Parathyroid adenoma (tissue), 2 donors: ENCODE results near the gene C11orf54.

Experiments
- H2AFZ ChIP-seq: fragments of 300-600 bp; sonication (generic); one replicate; pipeline ENCODE4 v1.7.0; 2017; ENCODE audit warnings: antibody characterized with exemption, mild to moderate bottlenecking
- H3K27ac ChIP-seq: fragments of 300-600 bp; sonication (generic); one replicate; pipeline ENCODE4 v1.7.0; 2017
- H3K27me3 ChIP-seq: fragments of 300-600 bp; sonication (generic); one replicate; pipeline ENCODE4 v1.7.0; 2017; ENCODE audit warnings: low read length; ENCODE audit not compliant: control insufficient read depth, insufficient read depth
- H3K36me3 ChIP-seq: fragments of 300-600 bp; sonication (generic); one replicate; pipeline ENCODE4 v1.7.0; 2017; ENCODE audit warnings: low read length; ENCODE audit not compliant: control insufficient read depth, insufficient read depth
- H3K4me1 ChIP-seq: fragments of 300-600 bp; sonication (generic); one replicate; pipeline ENCODE4 v1.7.0; 2017; ENCODE audit warnings: control low read depth
- H3K4me2 ChIP-seq: fragments of 300-600 bp; sonication (generic); one replicate; pipeline ENCODE4 v1.7.0; 2017; ENCODE audit warnings: low read length
- H3K4me3 ChIP-seq: fragments of 300-600 bp; sonication (generic); one replicate; pipeline ENCODE4 v1.7.0; 2017; ENCODE audit warnings: low read depth, low read length
- H3K79me2 ChIP-seq: fragments of 300-600 bp; sonication (generic); one replicate; pipeline ENCODE4 v1.7.0; 2017; ENCODE audit warnings: control low read depth
- H3K9ac ChIP-seq: fragments of 300-600 bp; sonication (generic); one replicate; pipeline ENCODE4 v1.7.0; 2017; ENCODE audit warnings: mild to moderate bottlenecking
- H3K9me3 ChIP-seq: fragments of 300-600 bp; sonication (generic); one replicate; pipeline ENCODE4 v1.7.0; 2017; ENCODE audit warnings: low read length; ENCODE audit not compliant: control insufficient read depth
- CTCF ChIP-seq: fragments of 300-600 bp; sonication (generic); IDR thresholded peaks from one replicate; pipeline ENCODE4 v1.7.0; 2017; ENCODE audit warnings: antibody characterized with exemption, mild to moderate bottlenecking
- donor health status: primary hyperparathyroidism.

The C11orf54 gene

GRCh38 chr11:93737904-93738612, 3.4 kb upstream of the C11orf54 start:
- H3K36me3 ChIP-seq = no peaks in the 10 kb centered on the region
- H3K4me2 ChIP-seq = no peak overlapping the region
- H3K79me2 ChIP-seq = peaks cover 6% of the 10 kb centered on the region
- no peaks in the 10 kb centered on the region for H3K27me3 ChIP-seq
- no peak overlapping the region for H3K27ac ChIP-seq
- no peak overlapping the region for H3K9ac ChIP-seq
- no peak for TF ChIP-seq CTCF
- no peak overlapping the region for H2AFZ ChIP-seq
- no peaks in the 10 kb centered on the region for H3K9me3 ChIP-seq
- H3K4me1 ChIP-seq = peaks cover 8% of the 10 kb centered on the region
- no peak overlapping the region for H3K4me3 ChIP-seq

GRCh38 chr11:93738647-93739081, 2.8 kb upstream of the C11orf54 start:
- H3K27ac ChIP-seq = no peak overlapping the region
- no peaks in the 10 kb centered on the region for H3K27me3 ChIP-seq
- no peak for TF ChIP-seq CTCF
- peaks cover 6% of the 10 kb centered on the region for H3K79me2 ChIP-seq
- no peak overlapping the region for H3K4me3 ChIP-seq
- no peak overlapping the region for H3K9ac ChIP-seq
- no peak overlapping the region for H2AFZ ChIP-seq
- H3K4me2 ChIP-seq = no peak overlapping the region
- peaks cover 8% of the 10 kb centered on the region for H3K4me1 ChIP-seq
- H3K9me3 ChIP-seq = no peaks in the 10 kb centered on the region
- H3K36me3 ChIP-seq = no peaks in the 10 kb centered on the region

GRCh38 chr11:93740031-93740729, 1.3 kb upstream of the C11orf54 start:
- Histone ChIP-seq H3K36me3 (no peaks in the 10 kb centered on the region), H3K9ac (no peak overlapping the region), H3K27ac (no peak overlapping the region), H2AFZ (no peak overlapping the region), H3K4me1 (peaks cover 8% of the 10 kb centered on the region), H3K27me3 (no peaks in the 10 kb centered on the region), H3K4me2 (peak overlapping the region; percentile 73), H3K79me2 (peaks cover 6% of the 10 kb centered on the region), H3K4me3 (peak overlapping the region; percentile 87), H3K9me3 (no peaks in the 10 kb centered on the region)
- no peak for TF ChIP-seq CTCF

GRCh38 chr11:93740730-93741093, 760 bp upstream of the C11orf54 start:
- Histone ChIP-seq H3K4me2 (peak overlapping the region; percentile 73), H3K36me3 (no peaks in the 10 kb centered on the region), H2AFZ (peak overlapping the region; percentile 89), H3K9ac (no peak overlapping the region), H3K79me2 (peaks cover 6% of the 10 kb centered on the region), H3K4me3 (peak overlapping the region; percentile 87), H3K27ac (peak overlapping the region; percentile 88), H3K4me1 (peaks cover 8% of the 10 kb centered on the region), H3K27me3 (no peaks in the 10 kb centered on the region), H3K9me3 (no peaks in the 10 kb centered on the region)
- no peak for TF ChIP-seq CTCF
